Amniotic stem cell (primary cell): ENCODE results near the gene PRTFDC1.

ENCODE experiments used
- DNase-seq: peaks from one replicate; lab custom pipeline; 2025; lab: John Stamatoyannopoulos, UW

The PRTFDC1 gene

DNA sequence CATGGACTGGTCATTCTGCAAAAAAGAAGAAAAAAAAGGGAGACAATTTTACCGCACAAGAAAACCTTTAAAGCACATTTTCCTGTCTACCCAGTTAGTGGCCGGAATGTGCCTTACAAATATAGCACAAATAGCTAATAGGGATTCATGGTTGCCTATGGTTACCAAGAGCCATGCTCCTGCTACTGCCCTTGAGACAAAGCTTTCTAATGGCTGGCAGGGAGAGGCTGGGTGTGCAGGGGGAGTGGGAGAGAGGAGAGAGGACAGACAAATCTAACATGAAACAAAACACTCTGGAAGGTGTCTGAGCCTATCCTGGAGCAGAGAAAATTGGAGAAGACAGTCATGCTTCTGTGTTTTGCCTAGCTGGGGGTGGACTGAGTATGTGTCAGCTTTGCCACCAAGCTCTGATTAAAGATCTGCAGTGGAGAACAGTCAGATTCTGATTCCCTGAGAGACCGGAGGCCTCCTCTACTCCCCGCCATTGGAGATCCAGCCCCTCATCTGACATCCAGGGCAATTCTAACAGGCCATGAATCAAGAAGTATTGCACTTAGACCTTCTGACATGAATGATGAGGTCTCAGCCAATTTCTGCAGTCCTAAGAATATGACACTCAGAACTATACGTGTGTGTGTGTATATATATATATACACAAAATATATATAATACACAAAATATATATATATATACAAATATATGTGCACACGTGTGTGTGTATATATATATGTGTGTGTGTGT is 80.2 kb downstream of the PRTFDC1 start:
- DNase-seq, result no peak

DNA sequence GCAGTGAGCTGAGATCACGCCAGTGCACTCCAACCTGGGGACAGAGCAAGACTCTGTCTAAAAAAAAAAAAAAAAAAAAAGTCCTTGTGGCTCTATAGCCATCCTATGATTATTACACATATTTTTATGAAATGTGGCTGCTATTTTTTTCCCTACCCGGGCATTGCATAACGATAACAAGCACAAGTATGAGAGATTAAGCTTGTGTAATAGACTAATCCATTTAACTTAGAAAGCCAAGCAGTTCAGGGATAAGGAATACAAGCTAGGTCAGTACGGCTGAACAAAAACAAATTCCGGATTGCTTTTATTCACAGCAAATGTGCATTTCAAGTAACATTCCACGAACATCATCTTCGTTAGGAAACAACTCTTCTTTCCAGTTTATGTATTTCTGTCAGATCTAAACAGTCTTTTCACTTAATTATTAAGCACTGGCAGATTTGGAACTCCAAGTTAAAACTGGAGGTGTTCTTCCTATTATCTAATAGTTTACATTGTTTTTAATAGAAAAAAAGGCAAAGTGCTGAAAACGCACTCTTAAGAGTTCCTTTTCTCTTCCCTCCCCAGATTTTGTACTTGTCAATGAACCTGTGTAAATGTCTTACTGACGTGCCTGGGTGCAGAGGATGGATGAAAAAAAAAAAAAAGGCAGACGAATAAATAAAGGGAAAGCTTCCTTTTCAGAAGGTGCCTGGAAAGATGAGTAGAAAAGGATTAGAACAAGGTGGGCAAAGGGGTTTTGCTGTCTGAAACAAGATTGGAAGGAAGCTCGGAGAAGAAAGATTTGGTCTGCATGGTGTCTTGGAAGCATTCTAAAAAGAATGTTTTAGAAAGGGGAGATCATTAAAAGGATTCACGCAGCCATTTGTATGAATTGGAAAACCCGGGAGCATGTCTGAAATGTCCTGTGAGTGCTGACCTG is 81.1 kb downstream of the PRTFDC1 start:
- DNase-seq, result no peak

DNA sequence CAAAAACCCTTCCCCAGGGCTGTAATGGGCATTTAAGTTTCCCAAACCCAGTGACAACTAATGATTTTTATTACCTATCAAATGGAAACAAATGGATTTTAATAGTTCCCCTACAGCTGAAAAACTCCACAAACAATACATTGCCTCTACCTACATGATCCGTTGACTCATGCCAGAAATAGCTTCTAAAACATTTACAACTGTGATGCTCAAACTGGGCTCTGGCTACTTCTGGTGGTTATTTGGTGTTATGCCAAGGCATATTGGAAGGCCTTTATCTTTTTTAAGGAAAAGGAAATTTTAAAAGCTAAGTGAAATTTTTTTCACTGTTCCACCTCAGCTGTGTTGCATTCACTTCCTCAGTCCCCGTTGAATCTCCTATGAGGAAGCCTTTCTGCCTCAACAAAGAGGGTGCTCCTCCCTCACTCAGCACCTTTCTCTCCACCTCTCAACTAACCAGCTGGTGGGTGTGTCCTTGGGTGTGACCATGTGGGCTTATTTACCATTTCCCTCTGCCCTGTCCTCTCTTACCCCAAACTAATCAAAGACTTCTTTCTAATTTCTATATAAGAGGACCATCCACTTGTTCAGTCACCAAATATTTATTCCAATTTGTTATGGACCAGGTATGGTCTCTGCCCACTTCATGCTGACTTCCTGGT is 82.9 kb downstream of the PRTFDC1 start:
- no peak for DNase-seq

DNA sequence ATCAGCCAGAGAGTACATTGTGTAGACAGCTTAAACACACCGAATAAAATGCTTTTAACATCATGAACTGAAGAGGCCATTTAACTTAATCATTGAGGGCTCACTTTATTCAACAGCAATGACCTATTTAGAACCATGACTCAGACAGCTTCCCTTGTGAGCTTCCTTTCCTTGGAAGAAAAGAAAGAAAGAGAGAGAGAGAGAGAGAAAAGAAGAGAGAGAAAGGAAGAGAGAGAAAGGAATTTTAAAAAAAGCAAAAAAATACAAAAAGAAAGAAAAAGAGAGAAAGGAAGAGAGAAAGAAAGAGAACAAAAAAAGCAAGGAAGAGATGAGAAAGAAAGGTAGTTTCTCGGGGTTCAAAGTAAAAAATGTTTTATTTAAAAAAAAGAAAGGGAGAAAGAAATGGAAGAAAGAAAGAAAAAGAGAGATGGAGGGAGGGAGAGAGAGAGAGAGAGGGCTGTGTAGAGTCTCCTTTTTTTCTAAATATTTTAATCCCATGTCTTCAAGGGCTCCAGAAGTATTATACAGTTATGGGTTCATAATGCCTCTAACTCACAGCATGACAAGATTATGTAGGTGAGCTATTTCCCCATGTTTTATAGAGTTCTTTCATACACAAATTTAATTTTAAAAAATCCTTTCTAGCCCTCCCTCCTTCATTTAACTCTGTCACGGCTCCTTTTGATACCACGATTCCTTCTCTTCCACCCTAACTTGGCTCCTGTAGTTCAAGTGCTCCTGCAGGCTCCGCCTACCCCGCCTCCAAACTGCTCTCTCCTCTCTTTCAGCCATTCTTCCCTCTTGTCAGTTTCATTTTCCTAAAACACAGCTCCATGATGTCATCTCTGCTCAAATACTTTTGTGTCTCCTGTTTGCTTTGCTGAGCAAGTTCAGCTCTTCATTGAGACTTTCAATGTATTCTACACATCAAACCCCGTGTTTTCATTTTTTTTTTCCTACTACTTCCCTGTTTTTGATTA is 85.5 kb downstream of the PRTFDC1 start:
- DNase-seq, result no peak

DNA sequence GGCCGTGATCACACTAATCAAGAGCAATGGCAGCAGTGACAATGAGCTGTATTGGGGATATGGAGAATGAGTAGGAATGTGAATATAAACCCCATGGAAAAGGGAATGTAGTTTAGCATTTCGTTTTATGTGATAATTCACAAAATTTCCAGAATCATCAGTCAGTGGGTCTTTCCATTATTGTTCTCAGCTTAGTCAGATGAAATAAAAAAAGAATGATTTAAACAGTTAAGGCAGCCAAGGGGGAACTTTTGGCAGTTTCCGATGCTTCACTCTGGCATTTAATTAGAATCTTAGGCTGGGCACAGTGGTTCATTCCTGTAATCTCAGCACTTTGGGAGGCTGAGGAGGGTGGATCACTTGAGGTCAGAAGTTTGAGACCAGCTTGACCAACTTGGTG is 86.6 kb downstream of the PRTFDC1 start:
- DNase-seq, result no peak

DNA sequence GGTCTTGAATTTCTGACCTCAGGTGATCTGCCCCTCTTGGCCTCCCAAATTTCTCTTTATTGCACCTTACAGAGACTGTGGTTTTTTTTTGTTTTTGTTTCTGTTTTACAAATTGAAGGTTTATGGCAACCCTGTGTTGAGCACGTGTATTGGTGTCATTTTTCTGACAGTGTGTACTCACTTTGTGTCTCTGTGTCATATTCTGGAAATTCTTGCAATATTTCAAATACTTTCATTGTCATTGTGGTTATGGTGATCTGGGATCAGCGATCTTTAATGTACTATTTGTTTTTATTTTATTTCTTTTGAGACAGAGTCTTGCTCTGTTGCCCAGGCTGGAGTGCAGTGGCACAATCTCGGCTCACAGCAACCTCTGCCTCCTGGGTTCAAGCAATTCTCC is 89.8 kb downstream of the PRTFDC1 start:
- DNase-seq, result no peak

DNA sequence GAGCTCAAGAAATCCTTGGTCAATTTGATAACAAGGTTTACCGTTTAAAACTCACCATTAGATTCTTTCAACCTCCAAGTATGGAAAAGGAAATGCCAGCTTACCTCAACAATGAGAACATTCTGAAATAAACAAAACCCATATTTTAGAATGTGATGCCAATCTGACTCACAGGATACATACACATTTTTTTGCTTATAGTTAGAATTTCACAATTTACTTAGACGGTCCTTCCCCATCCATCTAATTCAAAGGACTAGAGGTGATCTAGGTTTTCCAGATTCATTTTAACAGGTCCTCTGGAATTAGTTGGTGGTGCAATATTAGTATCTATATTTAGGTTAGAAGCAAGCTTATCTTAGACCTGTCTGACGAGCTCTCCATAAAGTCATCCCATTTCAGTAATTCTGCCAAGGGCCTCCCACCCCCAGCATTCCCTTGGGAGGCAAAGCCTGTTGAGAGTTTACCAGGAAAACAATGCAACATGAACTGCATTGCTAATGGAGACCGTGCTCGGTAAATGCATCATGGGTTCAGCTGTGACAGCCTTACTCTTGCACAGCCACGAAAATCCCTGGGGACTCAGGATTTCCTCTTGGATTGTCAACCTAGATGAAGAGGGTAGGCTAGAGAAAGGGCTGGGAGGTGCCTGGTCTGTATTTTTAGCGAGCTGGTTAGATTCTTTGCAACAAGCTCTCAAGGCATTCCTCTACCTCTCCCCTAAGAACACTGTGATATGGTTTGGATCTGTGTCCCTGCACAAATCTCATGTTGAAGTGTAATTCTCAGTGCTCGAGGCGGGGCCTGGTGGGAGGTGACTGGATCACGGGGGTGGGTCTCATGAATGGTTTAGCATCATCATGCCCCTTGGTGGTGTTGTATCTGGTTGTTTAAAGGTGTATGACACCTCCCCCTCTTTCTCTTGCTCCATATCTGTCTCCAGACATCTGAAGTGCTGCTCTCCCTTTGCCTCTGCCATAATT is 93.8 kb downstream of the PRTFDC1 start:
- no peak for DNase-seq

DNA sequence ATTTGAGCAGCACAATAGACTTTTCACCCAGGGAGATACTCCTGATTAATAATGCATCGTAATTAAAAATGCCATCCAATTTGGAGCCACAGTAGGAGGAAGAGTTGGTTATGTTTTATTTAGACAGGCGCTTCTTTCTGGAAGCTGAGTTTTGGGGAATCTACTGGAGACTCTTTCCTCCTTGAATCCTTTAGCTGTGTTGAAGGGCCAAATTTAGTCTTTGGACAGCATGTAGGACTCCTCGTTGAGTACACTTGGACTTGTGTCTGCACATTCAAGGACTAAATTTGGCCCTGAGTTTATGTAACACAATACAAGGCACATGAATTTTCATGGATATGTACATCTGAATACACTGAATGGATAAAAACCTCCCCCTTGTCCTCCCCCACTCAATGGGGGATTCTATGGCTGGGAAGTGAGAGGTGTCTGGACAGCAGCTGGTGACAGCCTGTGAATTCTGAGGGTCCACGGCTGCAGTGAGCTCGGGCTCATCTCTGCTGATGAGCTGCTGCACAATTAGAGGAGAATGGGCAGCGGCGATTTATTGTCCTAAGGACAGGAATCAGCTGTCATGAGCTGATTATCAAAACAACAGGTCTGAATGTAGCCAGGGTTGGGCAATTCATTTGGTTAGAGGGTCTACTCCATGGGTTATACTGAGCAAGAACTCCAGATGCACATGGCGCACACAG is 95.2 kb downstream of the PRTFDC1 start:
- DNase-seq, result no peak

DNA sequence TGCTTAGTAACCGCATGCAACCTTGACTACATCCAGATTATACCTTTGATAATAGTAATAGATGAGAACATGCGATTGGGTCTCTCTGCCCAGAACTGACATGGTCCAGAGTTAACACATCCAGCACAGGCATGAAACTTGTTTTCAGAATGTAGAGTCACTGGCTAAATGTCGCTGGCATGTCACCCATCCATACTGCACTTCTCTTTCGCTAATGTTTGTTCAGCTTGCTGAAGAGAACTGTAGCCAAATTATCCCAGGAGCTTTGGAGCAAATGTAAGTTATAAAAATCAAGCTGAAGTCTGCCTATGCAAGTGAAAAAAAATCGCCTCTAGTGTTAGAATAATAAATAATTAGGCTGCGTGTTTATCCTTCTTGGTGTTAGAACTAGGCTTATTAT is 98.2 kb downstream of the PRTFDC1 start:
- DNase-seq, result no peak

DNA sequence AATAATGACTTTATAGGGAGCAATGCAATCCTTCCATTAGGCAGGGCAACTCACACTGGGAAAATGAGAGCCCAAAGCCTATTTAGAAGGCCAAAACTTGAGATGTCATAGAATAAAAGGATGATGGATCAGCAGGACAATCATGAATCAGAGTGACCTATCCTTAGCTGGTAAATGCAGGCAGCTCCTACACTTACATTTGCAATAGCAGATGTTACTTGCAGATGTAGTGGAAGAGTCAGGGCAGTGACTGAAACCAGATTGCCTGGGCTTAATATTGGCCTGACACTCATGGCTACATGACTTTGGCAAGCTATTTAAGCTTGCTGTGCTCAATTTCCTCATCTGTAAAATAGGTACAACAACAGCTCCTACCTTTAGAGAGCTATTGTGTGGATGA is 98.7 kb downstream of the PRTFDC1 start:
- no peak for DNase-seq

DNA sequence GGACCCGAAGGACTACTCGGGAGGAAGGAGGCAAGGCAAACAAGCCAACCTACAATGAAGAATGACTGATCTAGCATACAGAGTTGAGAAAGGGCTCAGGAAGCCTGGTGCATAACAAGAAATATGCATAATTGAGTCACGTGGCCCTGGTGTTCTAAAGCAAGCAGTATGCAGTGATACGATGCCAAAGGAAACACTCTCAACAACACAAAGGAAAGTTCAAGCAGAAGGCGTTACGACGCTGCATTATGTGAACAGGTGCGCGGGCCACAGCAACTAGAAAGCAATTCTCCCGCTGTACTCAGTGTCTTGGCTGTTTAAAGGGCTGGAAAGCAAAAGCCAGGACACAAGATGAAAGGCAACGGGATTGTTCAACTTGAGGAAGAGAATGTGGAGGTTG is 100.8 kb downstream of the PRTFDC1 start:
- no peak for DNase-seq

DNA sequence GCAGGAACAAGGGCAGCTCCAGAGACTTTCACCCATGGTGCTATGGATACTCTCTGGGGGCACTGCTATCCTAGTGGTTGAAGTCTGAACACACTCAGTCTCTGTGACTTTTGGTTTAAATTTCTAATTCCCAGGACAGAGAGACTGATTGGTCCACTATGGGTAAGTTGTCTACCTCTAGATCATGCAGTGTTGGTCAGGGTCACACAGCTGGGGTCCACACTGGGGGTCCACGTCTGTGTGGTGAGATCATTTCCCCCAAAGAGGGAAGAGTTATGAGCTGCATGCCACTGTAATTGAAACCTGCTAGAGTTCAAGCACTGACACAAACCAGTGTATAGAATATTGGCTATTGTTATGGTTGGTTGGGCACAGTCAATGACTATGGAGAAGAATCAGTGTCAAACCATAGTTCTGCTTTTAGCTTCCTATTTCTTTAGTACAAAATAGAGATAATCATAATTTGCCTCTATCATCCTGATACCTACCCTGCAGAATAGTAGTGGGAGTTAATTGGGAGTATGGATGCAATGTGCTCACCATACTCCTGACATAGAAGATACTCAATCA is 101.6 kb downstream of the PRTFDC1 start:
- DNase-seq, result no peak

DNA sequence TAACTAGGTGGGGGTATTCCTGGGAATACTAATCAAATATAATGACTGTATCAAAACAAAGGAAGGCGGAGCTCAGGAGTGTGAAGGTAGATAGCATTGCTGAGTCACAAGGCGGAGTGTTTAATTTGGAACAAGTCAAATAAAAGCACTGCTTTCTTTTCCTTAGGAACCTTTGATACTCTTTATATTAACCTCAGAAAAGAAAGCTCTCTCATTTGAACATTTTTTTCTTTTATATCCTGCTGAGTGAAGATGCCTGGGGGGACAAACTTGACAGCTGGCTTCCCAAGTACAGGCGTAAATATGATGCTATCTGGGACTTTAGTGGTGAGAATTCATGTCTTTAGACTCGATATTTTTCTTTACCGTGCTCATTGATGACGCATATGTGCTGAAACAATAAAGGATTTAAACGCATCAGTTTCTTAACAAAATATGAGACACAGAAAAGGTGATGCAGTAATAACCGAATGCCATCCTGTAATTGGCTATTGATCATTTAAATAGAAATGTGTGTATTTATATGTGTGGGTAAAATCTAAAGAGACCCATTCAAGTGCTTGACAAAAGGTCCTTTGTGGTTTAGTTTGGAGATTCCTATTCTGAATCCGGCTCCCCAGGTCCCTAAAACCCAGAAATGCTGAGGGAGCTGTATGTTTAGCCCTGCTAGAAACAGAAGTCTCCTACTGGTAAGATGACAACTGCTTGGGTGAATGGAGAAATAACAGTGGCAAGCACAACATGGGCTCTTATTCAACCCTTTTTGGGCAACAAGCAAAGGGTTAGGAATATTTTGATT is 102.7 kb downstream of the PRTFDC1 start:
- no peak for DNase-seq

DNA sequence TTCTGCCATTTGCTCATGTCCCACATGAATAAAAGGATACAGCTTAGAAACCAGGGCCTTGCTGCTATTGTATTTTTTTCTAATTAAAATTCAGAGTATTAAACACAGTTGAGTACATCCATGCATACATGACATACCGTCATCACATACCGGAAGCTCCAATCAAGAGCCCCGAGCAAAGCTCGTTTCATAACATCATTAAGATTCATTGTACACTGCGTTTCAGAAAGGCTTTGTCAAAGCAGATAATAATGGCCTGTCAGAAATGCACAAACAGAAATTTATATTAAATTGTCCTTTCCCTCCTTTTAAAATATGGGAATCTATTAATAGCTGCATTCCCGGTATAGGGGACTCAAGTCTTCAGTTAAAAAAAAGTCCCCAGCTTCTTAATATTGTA is 103.4 kb downstream of the PRTFDC1 start:
- DNase-seq, result no peak

DNA sequence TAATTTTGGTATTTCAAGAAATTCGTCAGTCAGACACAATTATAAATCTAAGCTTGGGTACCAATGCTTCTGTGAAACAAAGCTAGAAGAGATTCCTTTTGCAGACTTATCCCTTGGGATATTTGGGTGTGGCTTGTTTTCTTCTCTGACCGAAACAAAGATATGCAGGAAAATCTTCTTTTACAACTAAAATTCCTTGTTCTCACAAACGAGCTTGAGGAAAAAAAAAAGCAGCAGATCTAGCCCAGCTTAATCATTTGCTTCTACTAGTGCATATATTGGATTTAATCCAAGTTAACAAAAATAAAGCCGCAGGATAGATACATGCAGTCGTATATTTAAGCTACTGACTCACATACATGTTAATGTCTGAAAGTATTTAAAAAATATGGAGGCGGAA is 104.2 kb downstream of the PRTFDC1 start:
- DNase-seq, result no peak

DNA sequence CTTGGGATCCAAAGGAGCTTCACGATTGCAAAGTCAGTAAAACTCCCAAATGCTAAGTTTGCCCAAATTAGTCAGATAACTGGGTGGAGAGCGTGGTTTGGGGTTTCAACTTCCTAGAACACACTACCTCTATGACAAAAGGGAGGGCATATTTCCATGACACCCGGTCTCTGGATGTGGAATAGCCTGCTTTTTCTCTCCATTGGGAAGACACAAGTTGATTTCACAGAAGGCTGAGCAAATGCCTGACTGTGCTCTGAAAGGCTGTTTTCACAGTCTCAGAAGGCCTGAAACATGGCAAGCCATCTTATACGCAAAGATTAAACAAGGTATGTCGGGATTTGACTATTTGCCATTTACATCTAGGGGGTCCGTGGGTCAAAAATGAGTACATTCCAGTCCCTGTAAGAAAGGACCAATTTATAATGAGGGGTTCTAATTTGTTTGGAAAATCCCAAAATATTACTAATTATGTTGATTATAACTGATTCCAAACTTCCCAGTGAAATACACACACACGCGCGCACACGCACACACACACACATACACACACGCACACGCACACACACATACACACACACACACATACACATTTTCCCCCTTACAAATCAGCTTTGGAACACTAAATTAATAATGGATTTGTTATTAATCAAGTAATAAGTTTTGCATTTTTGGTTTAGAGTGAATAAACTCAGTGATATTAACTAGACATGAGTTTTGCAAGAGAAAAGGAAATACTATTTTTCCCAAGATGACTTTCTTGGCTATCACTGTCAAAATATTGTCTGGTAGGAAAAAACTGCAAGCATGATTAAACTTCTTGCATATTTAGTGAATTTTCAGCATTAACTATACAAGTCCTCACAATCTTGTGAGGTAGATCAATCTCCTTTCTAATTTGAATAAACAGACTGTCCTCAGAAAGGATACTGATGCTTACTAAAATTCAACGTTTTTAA is 105.0 kb downstream of the PRTFDC1 start:
- DNase-seq, result no peak

DNA sequence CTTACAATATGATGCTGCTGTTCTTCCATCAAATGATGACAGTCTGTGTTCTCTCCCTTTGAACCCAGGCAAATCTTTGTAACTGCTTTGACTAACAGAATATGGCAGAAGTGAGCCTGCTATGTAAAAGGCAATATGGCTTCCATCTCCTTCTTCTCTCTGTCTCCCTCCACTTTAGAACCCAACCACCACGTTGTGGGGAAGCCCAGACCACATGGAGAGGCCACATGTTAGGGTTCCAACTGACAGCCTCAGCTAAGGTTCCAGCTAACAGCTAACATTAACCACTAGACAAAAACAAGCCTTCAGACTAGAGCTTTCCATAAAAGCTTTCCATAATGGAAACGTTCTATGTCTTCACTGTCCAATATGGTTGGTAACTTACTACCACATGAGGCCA is 107.7 kb downstream of the PRTFDC1 start:
- no peak for DNase-seq
